K562 (cell line): ENCODE results near the gene XPC. TPM values are rescaled to one million over a fixed set of nuclear protein-coding genes. Genes with fewer than 3 reads are reported as not detected.

ENCODE experiments used
- ATAC-seq: fragments of 200-7000 bp; cut with Tn5 transposase; 3 replicates; pipeline ENCODE4 v1.9.1; 2020; ENCODE audit warnings: moderate library complexity
- BruUV-seq: library from RNA; stranded (reverse); fragments of 400-500 nt; replicated peaks from 2 replicates; lab custom pipeline; 2021; lab: Mats Ljungman, UMichigan
- CTCF ChIA-PET: fragments of 300-600 bp; formaldehyde crosslinking; extraction: SDS; loops from one replicate; lab custom pipeline; 2021; ENCODE audit warnings: low intra/inter-chr PET ratio; lab: Yijun Ruan, JAX
- POLR2A ChIA-PET: fragments of 300-600, 350-650 bp; sonication (Branson Sonifier 250); formaldehyde crosslinking; extraction: SDS; loops from one replicate; lab custom pipeline; 2021; ENCODE audit warnings: antibody characterized with exemption, inconsistent platforms; lab: Yijun Ruan, JAX
- DNase-seq, 4 experiments: peaks; one replicate each; pipeline versions ENCODE4 v3.0.0 to v3.0.0-alpha.2; 2011 to 2018; ENCODE audit warnings: low spot score in 3 of 4, mixed read lengths in 3 of 4; ENCODE audit errors: extremely low read depth in 1 of 4
- FAIRE-seq: peaks from 2 replicates; lab custom pipeline; 2011; peaks lifted over from hg19 to GRCh38; lab: Jason Lieb, UNC
- H2AFZ ChIP-seq: 2 replicates; pipeline ENCODE4 v1.6.0; 2011; ENCODE audit warnings: low read depth, low read length, control low read depth, inconsistent platforms
- H3K27ac ChIP-seq: fragments of 200-600 bp; 3 replicates; pipeline ENCODE4 v1.8.0; 2011; ENCODE audit warnings: low read depth, mild to moderate bottlenecking, control low read depth, inconsistent platforms, low read length, moderate library complexity, mixed read lengths; ENCODE audit errors: extremely low read depth
- H3K27me3 ChIP-seq, 2 experiments: fragments of 300-600 bp in 1 of 2; 2 replicates in 1 of 2; 3 replicates in 1 of 2; pipeline versions ENCODE4 v1.6.0 to v1.8.0; 2011; ENCODE audit warnings: inconsistent platforms in 2 of 2, low read length in 2 of 2, mild to moderate bottlenecking in 1 of 2, mixed read lengths in 1 of 2, moderate library complexity in 1 of 2; ENCODE audit not compliant: control insufficient read depth in 2 of 2, insufficient read depth in 2 of 2
- H3K36me3 ChIP-seq: fragments of 300-600 bp; 3 replicates; pipeline ENCODE4 v1.8.0; 2011; ENCODE audit warnings: mild to moderate bottlenecking, low read length, inconsistent platforms; ENCODE audit not compliant: control insufficient read depth, insufficient read depth
- H3K4me1 ChIP-seq, 2 experiments: fragments of 200-600 bp in 1 of 2; replicated peaks in 1 of 2; 2 replicates in 1 of 2; 3 replicates in 1 of 2; pipeline versions ENCODE4 v1.5.1 to v1.8.0; 2011; ENCODE audit warnings: inconsistent platforms in 2 of 2, low read length in 2 of 2, mild to moderate bottlenecking in 1 of 2, mixed read lengths in 1 of 2, moderate library complexity in 1 of 2; ENCODE audit not compliant: control insufficient read depth in 2 of 2, insufficient read depth in 2 of 2
- H3K4me2 ChIP-seq: 2 replicates; pipeline ENCODE4 v1.6.1; 2011; ENCODE audit warnings: low read length, control low read depth, inconsistent platforms, mixed read lengths; ENCODE audit not compliant: insufficient read depth
- H3K4me3 ChIP-seq: fragments of 200-600 bp; sonication (generic), shearing (Covaris generic); 2 replicates; pipeline ENCODE4 v1.5.1; 2016; ENCODE audit warnings: control low read depth, inconsistent platforms
- H3K79me2 ChIP-seq: fragments of 200-600 bp; 3 replicates; pipeline ENCODE4 v1.8.0; 2011; ENCODE audit warnings: low read length, inconsistent platforms; ENCODE audit not compliant: control insufficient read depth, insufficient read depth
- H3K9ac ChIP-seq, 2 experiments: 2 replicates each; pipeline versions ENCODE4 v1.6.0 to v1.6.1; 2011; ENCODE audit warnings: low read depth in 2 of 2, low read length in 2 of 2, control low read depth in 1 of 2, inconsistent platforms in 1 of 2, mild to moderate bottlenecking in 1 of 2, mixed read lengths in 1 of 2; ENCODE audit not compliant: insufficient read depth in 1 of 2
- H3K9me1 ChIP-seq: one replicate; pipeline ENCODE4 v1.6.0; 2011; ENCODE audit warnings: inconsistent platforms, mild to moderate bottlenecking, low read length, moderate library complexity; ENCODE audit not compliant: control insufficient read depth, insufficient read depth
- H3K9me3 ChIP-seq: replicated peaks from 2 replicates; pipeline ENCODE4 v1.5.1; 2011; ENCODE audit warnings: low read depth, low read length, inconsistent platforms; ENCODE audit not compliant: control insufficient read depth, insufficient read depth
- H4K20me1 ChIP-seq: replicated peaks from 2 replicates; pipeline ENCODE4 v1.6.1; 2011; ENCODE audit warnings: low read length, inconsistent platforms, mixed read lengths; ENCODE audit not compliant: control insufficient read depth, insufficient read depth
- BRCA1 ChIP-seq, 2 experiments: fragments of 450-650 bp in 1 of 2; sonication (generic) in 1 of 2; formaldehyde crosslinking in 1 of 2; IDR thresholded peaks; 2 replicates each; pipeline versions ENCODE4 v1.5.0 to v1.6.1; 2017 to 2020; ENCODE audit warnings: mild to moderate bottlenecking in 1 of 2, missing genetic modification reagents in 1 of 2
- CCAR2 ChIP-seq: fragments of 200-400 bp; formaldehyde crosslinking; IDR thresholded peaks from 2 replicates; pipeline ENCODE4 v1.6.1; 2017; ENCODE audit warnings: mild to moderate bottlenecking, low read depth, low read length
- CTBP1 ChIP-seq: fragments of 450-650 bp; IDR thresholded peaks from 2 replicates; pipeline ENCODE4 v1.6.1; 2016; ENCODE audit warnings: borderline replicate concordance
- NFE2 ChIP-seq: IDR thresholded peaks from 2 replicates; pipeline ENCODE4 v1.6.1; 2014; ENCODE audit warnings: antibody characterized with exemption, low read depth
- NFXL1 ChIP-seq: fragments of 450-650 bp; formaldehyde crosslinking; IDR thresholded peaks from 2 replicates; pipeline ENCODE4 v1.4.0; 2021; ENCODE audit warnings: mild to moderate bottlenecking
- SRSF3 ChIP-seq: fragments of 200-400 bp; formaldehyde crosslinking; IDR thresholded peaks from 2 replicates; pipeline ENCODE4 v1.6.1; 2016; ENCODE audit warnings: mild to moderate bottlenecking, low read length, moderate library complexity; ENCODE audit not compliant: insufficient read depth
- ZNF133 ChIP-seq: fragments of 250-450 bp; sonication (Bioruptor Pico); IDR thresholded peaks from 2 replicates; pipeline ENCODE4 v1.4.0; 2020; ENCODE audit warnings: mild to moderate bottlenecking
- ZNF318 ChIP-seq, 2 experiments: fragments of 450-650 bp; IDR thresholded peaks; 2 replicates each; pipeline ENCODE4 v1.6.1; 2016; ENCODE audit warnings: mild to moderate bottlenecking in 2 of 2, borderline replicate concordance in 1 of 2, low read depth in 1 of 2, moderate library complexity in 1 of 2
- ZNF785 ChIP-seq: fragments of 250-450 bp; sonication (Bioruptor Pico); IDR thresholded peaks from 2 replicates; pipeline ENCODE4 v1.4.0; 2020; ENCODE audit warnings: mild to moderate bottlenecking
- ZNF79 ChIP-seq: fragments of 250-450 bp; sonication (Bioruptor Pico); IDR thresholded peaks from 2 replicates; pipeline ENCODE4 v1.4.0; 2020; ENCODE audit warnings: low read depth, mild to moderate bottlenecking, moderate library complexity
- WGBS: fragments of 100-300 bp; shearing (Covaris generic); methylation state at CpG from one replicate; pipeline ENCODE4 v1.1.6; 2016; ENCODE audit warnings: low coverage, mixed read lengths; ENCODE audit not compliant: insufficient coverage; ENCODE audit errors: missing lambda C conversion rate; 5-methylcytosine and 5-hydroxymethylcytosine counted together
- in situ Hi-C: fragments of 300-500 bp; cut with MboI; formaldehyde crosslinking; loops from 4 replicates; pipeline ENCODE4 v1.15.0; 2018; ENCODE audit warnings: inconsistent platforms, mixed read lengths
- intact Hi-C: fragments of 100-400 bp; cut with micrococcal nuclease; formaldehyde crosslinking; loops from 2 replicates; pipeline ENCODE4 v1.14.2; 2022
- polyA plus RNA-seq, 8 experiments: library from polyadenylated mRNA; depleted of rRNA in 4 of 8; stranded (reverse) in 5 of 8; unstranded in 3 of 8; fragments of >200 nt; fragmentation: Nextera tagmentation in 2 of 8; fragmentation: Illumina TruSeq in 1 of 8; extraction: Ambion mirVana in 2 of 8; extraction: Trizol in 1 of 8; gene quantifications; 2 replicates each; pipeline versions ENCODE4 v1.2.1 to v1.2.3, GENCODE V29; 2011 to 2014; ENCODE audit warnings: inconsistent platforms in 1 of 8, missing spikeins in 1 of 8
- total RNA-seq, 7 experiments: library from RNA; depleted of rRNA in 6 of 7; stranded (reverse); fragments of >200 nt in 6 of 7; fragmentation: Illumina TruSeq in 2 of 7; extraction: Trizol in 2 of 7; gene quantifications; 2 replicates each; pipeline versions ENCODE4 v1.2.1 to v1.2.3, GENCODE V29; 2011 to 2021; ENCODE audit warnings: low replicate concordance in 1 of 7

Gene XPC
- total and polyA plus RNA-seq, 9 of the 15 experiments (the other 6 are each of a cell fraction or from before 2014, with no cell fraction given) = 3.8 to 54.7 (median 41.3) TPM

GRCh38 chr3:14199641-14200040 lies 21.2 kb upstream of the XPC start (continued):
- TF ChIP-seq ZNF785 (CRISPR knock-in tag) = no peak
- TF ChIP-seq, all 486 proteins: peak for 2

GRCh38 chr3:14194865-14195264 lies 16.5 kb upstream of the XPC start:
- no peak for ATAC-seq
- Histone ChIP-seq H3K4me1 (no peaks in the 10 kb centered on the region), H3K27me3 (no peaks in the 10 kb centered on the region), H3K4me2 (no peak overlapping the region), H2AFZ (no peak overlapping the region), H3K9me3 (no peaks in the 10 kb centered on the region), H3K4me3 (no peak overlapping the region), H3K79me2 (peaks cover 59% of the 10 kb centered on the region), H3K9ac (no peak overlapping the region), H4K20me1 (no peaks in the 10 kb centered on the region), H3K36me3 (peaks cover 63% of the 10 kb centered on the region), H3K9me1 (no peaks in the 10 kb centered on the region), H3K27ac (no peak overlapping the region)
- 96% methylated on average over 4 of the region's 4 CpGs for WGBS
- ChIA-PET CTCF (no interaction called here), POLR2A (interaction anchor here (1.3 kb wide), 1 partner anchor 9 kb away, joined by 8 read pairs; no protein-coding TSS in a partner anchor)
- in situ Hi-C loops = no loop called here
- BruUV-seq = no TSS peak
- no peak for FAIRE-seq
- intact Hi-C loops = no loop called here
- DNase-seq = no peak
- TF ChIP-seq CTBP1 = no peak
- TF ChIP-seq ZNF318 (IDR thresholded peaks at IDR 0.05; ENCODE audit: borderline replicate concordance in 1 of 2, low read depth in 1 of 2) = no peak
- TF ChIP-seq ZNF79 (CRISPR knock-in tag) = no peak
- no peak for TF ChIP-seq CCAR2
- no peak for TF ChIP-seq SRSF3
- TF ChIP-seq NFXL1 (CRISPR knock-in tag) = no peak
- no peak for TF ChIP-seq NFE2
- TF ChIP-seq BRCA1 (IDR thresholded peaks at IDR 0.05) = no peak
- no peak for TF ChIP-seq BRCA1 (CRISPR knock-in tag; IDR thresholded peaks at IDR 0.05)
- no peak for TF ChIP-seq ZNF133
